Tibial nerve (tissue), 4 donors: ENCODE measurements around the gene BPIFB2. TPM values are rescaled to one million over a fixed set of nuclear protein-coding genes. Genes with fewer than 3 reads are reported as not detected.

Source experiments
- DNase-seq, 2 donors: peaks; one replicate each; pipeline ENCODE4 v3.0.0-alpha.2; 2019; ENCODE audit warnings: low spot score in 2 of 2
- H3K27ac ChIP-seq, 4 donors: fragments of 200-600 bp; sonication (generic) in 3 of 4; one replicate each; pipeline ENCODE4 v1.5.1; 2017 to 2019; ENCODE audit warnings: mild to moderate bottlenecking in 1 of 4
- H3K27me3 ChIP-seq, 2 donors: fragments of 200-600 bp; sonication (generic) in 1 of 2; one replicate each; pipeline versions ENCODE4 v1.5.1 to v1.6.0; 2017 to 2019
- H3K36me3 ChIP-seq, 3 donors: fragments of 200-600 bp; sonication (generic); one replicate each; pipeline ENCODE4 v1.5.1; 2018 to 2019
- H3K4me1 ChIP-seq, 4 donors: fragments of 200-600 bp; sonication (generic) in 3 of 4; one replicate each; pipeline ENCODE4 v1.5.1; 2017 to 2019
- H3K4me3 ChIP-seq, 4 donors: fragments of 200-600 bp; sonication (generic) in 3 of 4; one replicate each; pipeline ENCODE4 v1.5.1; 2017 to 2019; ENCODE audit warnings: mild to moderate bottlenecking in 1 of 4, moderate library complexity in 1 of 4
- H3K9me3 ChIP-seq, 4 donors: fragments of 200-600 bp; sonication (generic) in 3 of 4; one replicate each; pipeline ENCODE4 v1.5.1; 2017 to 2019
- EP300 ChIP-seq, 2 donors: sonication (generic); formaldehyde crosslinking; IDR thresholded peaks; one replicate each; pipeline ENCODE4 v1.6.1; 2017; ENCODE audit warnings: antibody characterized with exemption in 2 of 2, mild to moderate bottlenecking in 1 of 2
- POLR2A ChIP-seq, 2 donors: fragments of 450-650 bp; IDR thresholded peaks; one replicate each; pipeline ENCODE4 v1.6.1; 2017; ENCODE audit warnings: antibody characterized with exemption in 2 of 2, mild to moderate bottlenecking in 2 of 2, moderate library complexity in 2 of 2
- WGBS, 2 donors: methylation state at CpG; one replicate each; pipeline ENCODE4 v1.1.5; 2018; 5-methylcytosine and 5-hydroxymethylcytosine counted together
- total RNA-seq, 4 donors: library from RNA; depleted of rRNA; stranded (reverse); fragments of >200 nt; gene quantifications; one replicate each; pipeline ENCODE4 v1.1.0, GENCODE V29; 2016
- TF ChIP-seq, protein P1 (sequence below), 5 experiments: fragments of 200-600 bp in 3 of 5; fragments of 450-650 bp in 2 of 5; sonication (generic) in 3 of 5; IDR thresholded peaks; one replicate each; pipeline ENCODE4 v1.5.1; 2016 to 2019; ENCODE audit warnings: antibody characterized with exemption in 5 of 5, mild to moderate bottlenecking in 3 of 5, moderate library complexity in 2 of 5

The BPIFB2 gene
- total RNA-seq, 4 donors from 2014 or later = not detected

DNA sequence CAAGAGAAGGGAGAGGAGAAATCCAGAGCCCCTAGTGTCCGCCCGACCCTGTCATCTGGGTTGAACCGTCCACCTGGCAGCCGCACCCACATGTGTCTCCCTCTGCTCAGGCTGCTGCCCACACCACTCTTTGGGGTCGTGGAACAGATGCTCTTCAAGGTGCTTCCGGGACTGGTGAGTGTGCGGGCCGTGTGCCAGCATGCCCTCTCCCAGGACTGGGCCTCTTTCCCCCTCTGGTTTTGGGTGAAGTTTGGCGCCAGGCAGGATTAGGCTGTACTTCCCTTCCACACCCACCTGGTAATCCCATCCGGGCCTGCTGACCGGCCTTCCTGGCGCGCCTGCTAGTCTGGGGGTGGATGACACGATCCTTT is 54.1 kb downstream of the BPIFB2 start:
- 69 to 81% methylated on average over 14 of the region's 14 CpGs for WGBS, 2 donors
- H3K27ac ChIP-seq = no peak overlapping the region
- TF ChIP-seq, protein P1, sequence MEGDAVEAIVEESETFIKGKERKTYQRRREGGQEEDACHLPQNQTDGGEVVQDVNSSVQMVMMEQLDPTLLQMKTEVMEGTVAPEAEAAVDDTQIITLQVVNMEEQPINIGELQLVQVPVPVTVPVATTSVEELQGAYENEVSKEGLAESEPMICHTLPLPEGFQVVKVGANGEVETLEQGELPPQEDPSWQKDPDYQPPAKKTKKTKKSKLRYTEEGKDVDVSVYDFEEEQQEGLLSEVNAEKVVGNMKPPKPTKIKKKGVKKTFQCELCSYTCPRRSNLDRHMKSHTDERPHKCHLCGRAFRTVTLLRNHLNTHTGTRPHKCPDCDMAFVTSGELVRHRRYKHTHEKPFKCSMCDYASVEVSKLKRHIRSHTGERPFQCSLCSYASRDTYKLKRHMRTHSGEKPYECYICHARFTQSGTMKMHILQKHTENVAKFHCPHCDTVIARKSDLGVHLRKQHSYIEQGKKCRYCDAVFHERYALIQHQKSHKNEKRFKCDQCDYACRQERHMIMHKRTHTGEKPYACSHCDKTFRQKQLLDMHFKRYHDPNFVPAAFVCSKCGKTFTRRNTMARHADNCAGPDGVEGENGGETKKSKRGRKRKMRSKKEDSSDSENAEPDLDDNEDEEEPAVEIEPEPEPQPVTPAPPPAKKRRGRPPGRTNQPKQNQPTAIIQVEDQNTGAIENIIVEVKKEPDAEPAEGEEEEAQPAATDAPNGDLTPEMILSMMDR (IDR thresholded peaks at IDR 0.05) = no peak
- no peak for TF ChIP-seq EP300 (IDR thresholded peaks at IDR 0.05)
- TF ChIP-seq POLR2A (IDR thresholded peaks at IDR 0.05) = no peak
- DNase-seq = no peak
- no peaks in the 10 kb centered on the region for H3K36me3 ChIP-seq
- peaks cover 0 to 10% (median 2%) of the 10 kb centered on the region in 4 donors for H3K4me1 ChIP-seq
- H3K4me3 ChIP-seq = no peak overlapping the region
- no peaks in the 10 kb centered on the region for H3K27me3 ChIP-seq
- no peaks in the 10 kb centered on the region for H3K9me3 ChIP-seq

DNA sequence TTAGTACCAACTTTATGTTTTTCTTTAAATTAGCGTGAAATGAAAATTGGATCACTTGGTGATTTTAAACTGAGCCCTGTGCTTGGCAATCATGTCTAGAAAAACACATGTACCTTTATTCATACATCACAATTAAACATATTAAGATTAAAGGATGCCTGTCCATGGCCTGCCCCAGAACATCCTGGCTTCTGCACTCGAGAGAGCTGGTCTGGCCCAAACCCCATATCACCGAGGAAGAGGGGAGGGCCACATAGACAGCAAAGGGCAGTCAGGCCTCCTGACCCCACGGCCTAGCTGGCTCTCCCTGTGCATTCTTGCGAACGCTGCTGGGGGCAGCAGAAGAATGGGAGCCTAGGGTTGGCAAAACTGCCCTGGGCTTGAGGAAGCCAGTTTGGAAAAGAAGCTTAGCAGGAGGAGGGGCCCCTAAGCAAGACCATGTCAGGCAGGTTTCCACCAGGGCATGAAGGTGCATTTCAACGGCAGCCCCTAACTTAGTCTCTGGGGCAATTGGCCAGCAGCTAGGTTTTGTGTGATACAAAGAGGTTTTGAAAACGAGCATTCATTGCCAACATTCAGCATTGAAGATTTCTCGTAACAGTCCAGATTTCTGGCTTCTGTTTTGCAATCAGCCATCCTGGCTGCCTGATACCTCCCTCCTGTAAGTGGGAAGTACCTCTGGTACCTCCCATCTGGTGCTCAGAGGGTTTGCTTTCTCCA is 54.8 kb downstream of the BPIFB2 start:
- 21 to 27% methylated on average over 9 of the region's 9 CpGs for WGBS, 2 donors
- Histone ChIP-seq H3K4me3 (no peak overlapping the region), H3K4me1 (peaks cover 0 to 10% (median 2%) of the 10 kb centered on the region in 4 donors), H3K27me3 (no peaks in the 10 kb centered on the region), H3K36me3 (no peaks in the 10 kb centered on the region), H3K9me3 (no peaks in the 10 kb centered on the region), H3K27ac (no peak overlapping the region)
- DNase-seq = no peak
- TF ChIP-seq, protein P1 (IDR thresholded peaks at IDR 0.05) = no peak
- no peak for TF ChIP-seq POLR2A (IDR thresholded peaks at IDR 0.05)
- no peak for TF ChIP-seq EP300 (IDR thresholded peaks at IDR 0.05)

DNA sequence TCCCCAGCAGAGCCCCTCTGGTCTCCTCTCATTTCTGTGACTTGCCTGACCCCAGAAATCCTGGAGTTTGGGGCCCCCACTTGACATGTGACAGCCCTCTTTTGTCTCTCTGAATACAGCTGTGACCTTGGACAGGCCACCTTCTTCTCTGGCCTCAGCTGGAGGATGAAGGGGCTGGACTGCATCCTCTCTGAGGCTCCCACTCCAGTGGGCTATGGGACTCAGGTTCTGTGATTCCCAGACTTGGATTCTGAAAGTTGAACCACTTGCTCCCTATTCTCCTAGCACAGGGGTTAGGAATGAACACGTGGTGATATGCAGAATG is 55.3 kb downstream of the BPIFB2 start:
- WGBS, 2 donors = 45% methylated on average over 1 of the region's 1 CpG; no CpG with 5 or more reads in 1 of the 2 donors
- no peak for DNase-seq
- no peak overlapping the region for H3K4me3 ChIP-seq
- no peak overlapping the region for H3K27ac ChIP-seq
- H3K36me3 ChIP-seq = no peaks in the 10 kb centered on the region
- no peaks in the 10 kb centered on the region for H3K27me3 ChIP-seq
- H3K4me1 ChIP-seq = peaks cover 0 to 10% (median 2%) of the 10 kb centered on the region in 4 donors
- H3K9me3 ChIP-seq = no peaks in the 10 kb centered on the region
- TF ChIP-seq, protein P1 (IDR thresholded peaks at IDR 0.05) = no peak
- no peak for TF ChIP-seq EP300 (IDR thresholded peaks at IDR 0.05)

DNA sequence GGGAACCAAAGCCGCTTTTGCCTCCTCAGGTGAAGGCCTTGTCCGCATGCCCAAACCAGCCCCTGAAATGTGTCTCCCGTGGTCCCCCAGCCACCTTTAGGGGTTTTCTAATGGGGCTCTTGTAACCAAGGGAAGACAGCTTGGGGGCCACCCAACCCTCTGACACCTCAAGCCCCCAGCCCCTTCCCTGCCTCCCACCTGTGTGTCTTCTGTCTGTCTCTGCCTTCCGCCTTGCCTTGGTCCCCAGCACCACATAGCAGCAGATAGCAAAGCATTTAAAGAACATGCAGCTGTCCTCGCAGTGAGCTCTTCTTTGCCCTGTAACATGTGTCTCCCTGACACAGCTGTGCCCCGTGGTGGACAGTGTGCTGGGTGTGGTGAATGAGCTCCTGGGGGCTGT is 55.8 kb downstream of the BPIFB2 start:
- TF ChIP-seq, protein P1 (IDR thresholded peaks at IDR 0.05) = no peak
- TF ChIP-seq POLR2A (IDR thresholded peaks at IDR 0.05) (no peak), EP300 (IDR thresholded peaks at IDR 0.05) (no peak)
- Histone ChIP-seq H3K4me3 (no peak overlapping the region), H3K36me3 (no peaks in the 10 kb centered on the region), H3K27me3 (no peaks in the 10 kb centered on the region), H3K9me3 (no peaks in the 10 kb centered on the region), H3K4me1 (peaks cover 0 to 10% (median 2%) of the 10 kb centered on the region in 4 donors), H3K27ac (no peak overlapping the region)
- no peak for DNase-seq
- WGBS, 2 donors = 89 to 90% methylated on average over 6 of the region's 6 CpGs

DNA sequence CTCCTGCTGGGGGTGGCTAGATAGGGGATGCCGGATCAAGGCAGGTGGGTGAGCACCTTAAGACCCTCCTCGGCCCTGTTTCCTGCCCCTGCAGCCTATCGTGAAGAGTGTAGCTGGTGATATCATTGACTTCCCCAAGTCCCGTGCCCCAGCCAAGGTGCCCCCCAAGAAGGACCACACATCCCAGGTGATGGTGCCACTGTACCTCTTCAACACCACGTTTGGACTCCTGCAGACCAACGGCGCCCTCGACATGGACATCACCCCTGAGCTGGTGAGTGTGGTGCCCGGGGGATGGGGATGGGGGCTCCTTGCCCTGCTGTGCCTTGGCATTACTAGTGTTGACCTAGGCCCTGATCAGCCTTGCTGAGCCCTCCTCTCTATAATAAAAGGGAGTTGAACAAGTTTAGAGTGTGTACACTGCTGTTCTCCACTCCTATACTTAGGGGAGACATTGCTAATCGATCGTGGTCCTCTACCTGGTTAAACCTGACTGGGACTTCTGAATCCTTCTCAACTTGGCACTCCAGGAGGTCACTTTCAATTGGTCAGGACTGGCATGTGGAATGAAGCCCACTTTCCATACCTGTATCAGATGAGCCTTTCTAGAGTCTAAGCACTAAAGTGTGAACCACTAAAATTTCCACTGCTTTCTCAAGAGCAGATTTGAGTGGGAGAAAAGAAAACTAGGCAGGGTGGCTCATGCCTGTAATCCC is 57.2 kb downstream of the BPIFB2 start:
- 77 to 97% methylated on average over 6 to 11 of the region's 11 CpGs for WGBS, 2 donors
- peaks cover 0 to 10% (median 2%) of the 10 kb centered on the region in 4 donors for H3K4me1 ChIP-seq
- H3K4me3 ChIP-seq = no peak overlapping the region
- no peak overlapping the region for H3K27ac ChIP-seq
- no peaks in the 10 kb centered on the region for H3K36me3 ChIP-seq
- no peak for DNase-seq
- TF ChIP-seq POLR2A (IDR thresholded peaks at IDR 0.05) (no peak), EP300 (IDR thresholded peaks at IDR 0.05) (no peak)
- TF ChIP-seq, protein P1 (IDR thresholded peaks at IDR 0.05) = no peak
- H3K9me3 ChIP-seq = no peaks in the 10 kb centered on the region
- H3K27me3 ChIP-seq = no peaks in the 10 kb centered on the region
